Ovary (tissue), 9 donors: ENCODE data around the gene SEMA6C. TPM values are rescaled to one million over a fixed set of nuclear protein-coding genes. Genes with fewer than 3 reads are reported as not detected.
A peak's percentile ranks its signal among the peaks of the same experiment; 100 is the strongest.

Experiments used
- DNase-seq, 5 donors: peaks; one replicate each; pipeline ENCODE4 v3.0.0-alpha.2; 2019 to 2020
- H3K27ac ChIP-seq, 2 donors: fragments of 200-600 bp; one replicate each; pipeline versions ENCODE4 v1.5.1 to v1.8.0; 2019 to 2022
- H3K27me3 ChIP-seq: fragments of 200-600 bp; one replicate; pipeline ENCODE4 v1.8.0; 2022
- H3K36me3 ChIP-seq: fragments of 200-600 bp; sonication (generic); one replicate; pipeline ENCODE4 v1.5.1; 2019
- H3K4me1 ChIP-seq: one replicate; pipeline ENCODE4 v1.8.1; 2013; ENCODE audit warnings: mild to moderate bottlenecking, moderate library complexity; ENCODE audit not compliant: insufficient read depth
- H3K4me3 ChIP-seq: fragments of 200-600 bp; sonication (generic); one replicate; pipeline ENCODE4 v1.5.1; 2017
- H3K9me3 ChIP-seq, 2 donors: fragments of 200-600 bp in 1 of 2; sonication (generic) in 1 of 2; one replicate each; pipeline versions ENCODE4 v1.5.1 to v1.8.1; 2013 to 2019; ENCODE audit warnings: mild to moderate bottlenecking in 1 of 2, moderate library complexity in 1 of 2
- EP300 ChIP-seq: sonication (generic); formaldehyde crosslinking; IDR thresholded peaks from one replicate; pipeline ENCODE4 v1.6.1; 2017; ENCODE audit warnings: antibody characterized with exemption
- POLR2A ChIP-seq: fragments of 450-650 bp; IDR thresholded peaks from one replicate; pipeline ENCODE4 v1.6.1; 2017; ENCODE audit warnings: antibody characterized with exemption, mild to moderate bottlenecking, moderate library complexity
- WGBS, 3 donors: extraction: QIAGEN DNeasy Blood & Tissue Kit in 1 of 3; methylation state at CpG; one replicate each; pipeline versions ENCODE4 v1.1.5 to v1.1.7; 2013 to 2017; 5-methylcytosine and 5-hydroxymethylcytosine counted together
- intact Hi-C, 4 donors: fragments of 100-400 bp; cut with DNase I; formaldehyde crosslinking; loops; one replicate each; pipeline versions ENCODE4 v1.11.0 to v1.15.1; 2022 to 2023
- polyA plus RNA-seq, 2 donors: library from polyadenylated mRNA; stranded (reverse); fragments of 200-250 nt in 1 of 2; fragments of 350-450 nt in 1 of 2; fragmentation: Illumina TruSeq in 1 of 2; extraction: RNeasy Lipid Tissue Mini Kit (QIAGEN cat#74804) in 1 of 2; gene quantifications; one replicate each; pipeline ENCODE4 v1.2.3, GENCODE V29; 2013 to 2014
- total RNA-seq, 7 donors: library from RNA; depleted of rRNA in 2 of 7; stranded (reverse); fragments of >200 nt in 2 of 7; fragmentation: NEBNext Ultra II Directional in 3 of 7; extraction: Animal tissue kit (Norgen Biotek cat#: 25700) in 3 of 7; gene quantifications; one replicate each; pipeline versions ENCODE4 v1.1.0 to v1.2.4, GENCODE V29; 2016 to 2023
- TF ChIP-seq, protein P1 (sequence below), 3 donors: fragments of 450-650 bp in 2 of 3; fragments of 200-600 bp in 1 of 3; IDR thresholded peaks; one replicate each; pipeline versions ENCODE4 v1.5.1 to v1.8.0; 2016 to 2022; ENCODE audit warnings: antibody characterized with exemption in 3 of 3, mild to moderate bottlenecking in 1 of 3
- donor health status: DM: no; HTN: no; CAD: no; lungs with moderate emphysema.
- donor health status: DM: no; HTN: no; CAD: no.
- donor health status: Bipolar disorder and iron deficiency.
- donor health status: DM: yes; HTN: yes; CAD: no.
- donor health status: DM: no; HTN: no; CAD: no.
- donor health status: DM: yes; HTN: yes; CAD: no.

Gene SEMA6C
- total and polyA plus RNA-seq, 9 donors = 5.0 to 18.0 (median 13.4) TPM

DNA sequence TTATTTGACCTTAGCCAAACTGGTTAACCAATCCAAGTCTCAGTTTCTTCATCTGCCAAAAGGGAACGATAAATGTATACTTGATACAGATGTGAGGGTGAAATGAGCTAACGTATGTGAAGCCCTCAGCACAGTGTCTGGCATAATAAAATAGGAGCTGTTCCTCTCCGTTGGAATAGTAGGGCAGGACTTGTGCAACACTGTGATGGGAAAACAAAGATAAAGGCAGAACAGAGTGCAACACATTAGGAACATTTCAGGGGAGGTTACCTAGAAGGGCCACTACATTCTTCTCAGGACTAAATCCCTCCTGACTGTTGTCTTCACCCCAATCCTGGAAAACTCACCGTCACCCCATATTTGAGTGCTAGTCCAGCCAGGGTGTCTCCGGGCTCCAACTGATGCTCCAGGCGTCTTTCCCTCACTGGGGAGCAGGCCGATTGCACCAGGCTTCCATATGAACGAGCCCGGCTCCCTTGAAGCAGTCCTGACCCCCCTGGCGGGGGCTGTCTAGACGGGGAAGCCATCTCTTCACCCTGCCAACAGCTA, 18.4 kb upstream of the SEMA6C start:
- Histone ChIP-seq H3K27me3 (no peaks in the 10 kb centered on the region), H3K9me3 (no peaks in the 10 kb centered on the region), H3K27ac (peak overlapping the region; percentile 83 to 87), H3K4me1 (peaks cover 7% of the 10 kb centered on the region), H3K4me3 (peak overlapping the region; percentile 64), H3K36me3 (no peaks in the 10 kb centered on the region)
- intact Hi-C loops = no loop called here
- 4 to 6% (median 5%) methylated on average over 11 of the region's 11 CpGs for WGBS, 3 donors
- peak in 3 of 5 donors; percentile 43 to 63 (median 61) for DNase-seq
- peak; percentile 35 for TF ChIP-seq POLR2A
- TF ChIP-seq, protein P1, sequence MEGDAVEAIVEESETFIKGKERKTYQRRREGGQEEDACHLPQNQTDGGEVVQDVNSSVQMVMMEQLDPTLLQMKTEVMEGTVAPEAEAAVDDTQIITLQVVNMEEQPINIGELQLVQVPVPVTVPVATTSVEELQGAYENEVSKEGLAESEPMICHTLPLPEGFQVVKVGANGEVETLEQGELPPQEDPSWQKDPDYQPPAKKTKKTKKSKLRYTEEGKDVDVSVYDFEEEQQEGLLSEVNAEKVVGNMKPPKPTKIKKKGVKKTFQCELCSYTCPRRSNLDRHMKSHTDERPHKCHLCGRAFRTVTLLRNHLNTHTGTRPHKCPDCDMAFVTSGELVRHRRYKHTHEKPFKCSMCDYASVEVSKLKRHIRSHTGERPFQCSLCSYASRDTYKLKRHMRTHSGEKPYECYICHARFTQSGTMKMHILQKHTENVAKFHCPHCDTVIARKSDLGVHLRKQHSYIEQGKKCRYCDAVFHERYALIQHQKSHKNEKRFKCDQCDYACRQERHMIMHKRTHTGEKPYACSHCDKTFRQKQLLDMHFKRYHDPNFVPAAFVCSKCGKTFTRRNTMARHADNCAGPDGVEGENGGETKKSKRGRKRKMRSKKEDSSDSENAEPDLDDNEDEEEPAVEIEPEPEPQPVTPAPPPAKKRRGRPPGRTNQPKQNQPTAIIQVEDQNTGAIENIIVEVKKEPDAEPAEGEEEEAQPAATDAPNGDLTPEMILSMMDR (IDR thresholded peaks at IDR 0.05) = no peak

DNA sequence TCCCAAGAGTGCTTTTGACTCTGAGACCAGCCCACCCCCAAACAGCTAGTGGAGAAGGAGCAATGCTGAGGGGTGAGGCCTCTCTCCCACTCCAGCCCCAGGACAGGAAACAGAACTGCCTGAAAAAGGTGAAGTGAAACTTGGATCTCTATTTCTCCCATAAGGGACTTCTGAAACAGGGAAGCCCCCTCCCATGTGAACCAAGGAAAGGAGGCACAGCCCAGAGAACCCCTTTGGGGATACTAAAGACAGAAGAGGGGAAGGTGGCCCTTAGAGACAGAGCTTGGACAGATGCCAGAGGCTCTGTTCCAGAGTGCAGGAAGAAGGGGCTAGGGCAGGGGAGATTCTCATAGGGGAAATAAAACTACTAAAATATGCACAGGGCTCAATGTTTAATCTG, 12.9 kb upstream of the SEMA6C start:
- no peak overlapping the region for H3K4me3 ChIP-seq
- no peaks in the 10 kb centered on the region for H3K9me3 ChIP-seq
- H3K27me3 ChIP-seq = no peaks in the 10 kb centered on the region
- no peak overlapping the region for H3K27ac ChIP-seq
- DNase-seq = no peak
- no peaks in the 10 kb centered on the region for H3K36me3 ChIP-seq
- TF ChIP-seq POLR2A (no peak), EP300 (no peak)
- TF ChIP-seq, protein P1 (IDR thresholded peaks at IDR 0.05) = no peak
- intact Hi-C loops = loop anchor here in 3 of 4 donors (5.0 to 10.0 kb wide), 4 partner anchors 57 to 137 kb away; no protein-coding TSS in a partner anchor
- peaks cover 2% of the 10 kb centered on the region for H3K4me1 ChIP-seq

DNA sequence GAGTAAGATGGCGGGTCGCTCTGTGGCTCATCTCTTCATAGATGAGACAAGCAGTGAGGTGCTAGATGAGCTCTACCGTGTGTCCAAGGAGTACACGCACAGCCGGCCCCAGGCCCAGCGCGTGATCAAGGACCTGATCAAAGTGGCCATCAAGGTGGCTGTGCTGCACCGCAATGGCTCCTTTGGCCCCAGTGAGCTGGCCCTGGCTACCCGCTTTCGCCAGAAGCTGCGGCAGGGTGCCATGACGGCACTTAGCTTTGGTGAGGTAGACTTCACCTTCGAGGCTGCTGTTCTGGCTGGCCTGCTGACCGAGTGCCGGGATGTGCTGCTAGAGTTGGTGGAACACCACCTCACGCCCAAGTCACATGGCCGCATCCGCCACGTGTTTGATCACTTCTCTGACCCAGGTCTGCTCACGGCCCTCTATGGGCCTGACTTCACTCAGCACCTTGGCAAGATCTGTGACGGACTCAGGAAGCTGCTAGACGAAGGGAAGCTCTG, 12.4 kb upstream of the SEMA6C start:
- intact Hi-C loops = loop anchor here in 3 of 4 donors (5.0 to 10.0 kb wide), 4 partner anchors 56 to 136 kb away; no protein-coding TSS in a partner anchor
- no peaks in the 10 kb centered on the region for H3K9me3 ChIP-seq
- WGBS, 3 donors = 80 to 83% (median 83%) methylated on average over 22 of the region's 22 CpGs
- no peak for DNase-seq
- H3K27ac ChIP-seq = no peak overlapping the region
- H3K4me3 ChIP-seq = no peak overlapping the region
- TF ChIP-seq, protein P1 (IDR thresholded peaks at IDR 0.05) = no peak
- TF ChIP-seq POLR2A = no peak
- TF ChIP-seq EP300 = no peak
- H3K4me1 ChIP-seq = peaks cover 2% of the 10 kb centered on the region
- no peaks in the 10 kb centered on the region for H3K36me3 ChIP-seq
- H3K27me3 ChIP-seq = no peaks in the 10 kb centered on the region

DNA sequence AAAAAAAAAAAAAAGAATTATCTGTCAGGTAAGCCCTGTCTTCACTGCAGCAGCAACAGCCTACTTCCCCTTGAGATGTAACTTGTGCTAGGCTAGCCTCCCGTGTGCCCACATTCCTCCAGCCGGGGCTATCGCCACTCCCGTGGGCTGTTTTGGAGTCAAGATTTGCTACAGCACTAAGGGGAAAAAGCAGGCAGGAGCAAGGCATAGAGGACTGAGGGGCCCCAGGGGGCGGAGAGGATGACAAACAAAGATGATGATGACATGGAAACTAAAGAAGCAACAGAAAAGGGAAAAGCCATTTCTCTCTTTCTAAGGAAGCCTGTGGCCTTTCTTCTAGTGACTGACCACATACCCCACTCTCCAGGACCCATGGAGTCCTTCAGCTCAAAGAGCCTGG, 11.9 kb upstream of the SEMA6C start:
- TF ChIP-seq, protein P1 (IDR thresholded peaks at IDR 0.05) = no peak
- TF ChIP-seq POLR2A (no peak), EP300 (no peak)
- H3K27ac ChIP-seq = no peak overlapping the region
- H3K36me3 ChIP-seq = no peaks in the 10 kb centered on the region
- H3K9me3 ChIP-seq = no peaks in the 10 kb centered on the region
- no peak overlapping the region for H3K4me3 ChIP-seq
- no peaks in the 10 kb centered on the region for H3K27me3 ChIP-seq
- 70 to 78% (median 77%) methylated on average over 5 of the region's 5 CpGs for WGBS, 3 donors
- no peak for DNase-seq
- intact Hi-C loops = loop anchor here in 3 of 4 donors (5.0 to 10.0 kb wide), 4 partner anchors 56 to 136 kb away; no protein-coding TSS in a partner anchor
- no peaks in the 10 kb centered on the region for H3K4me1 ChIP-seq
